DOHH2 (cell line): Measurements from ENCODE around the gene THAP11.

ENCODE experiments used
- EZH2phosphoT487 ChIP-seq: fragments of 200-600 bp; sonication (generic); IDR thresholded peaks from 2 replicates; pipeline ENCODE4 v1.6.1; 2017; ENCODE audit warnings: borderline replicate concordance, mild to moderate bottlenecking, antibody characterized with exemption, low read length, moderate library complexity, mixed read lengths
- TF ChIP-seq, protein P1 (sequence below): fragments of 200-600 bp; sonication (generic); IDR thresholded peaks from one replicate; pipeline ENCODE4 v1.5.1; 2014; ENCODE audit warnings: antibody characterized with exemption, mild to moderate bottlenecking, low read depth, low read length; ENCODE audit not compliant: poor library complexity, severe bottlenecking

DNA sequence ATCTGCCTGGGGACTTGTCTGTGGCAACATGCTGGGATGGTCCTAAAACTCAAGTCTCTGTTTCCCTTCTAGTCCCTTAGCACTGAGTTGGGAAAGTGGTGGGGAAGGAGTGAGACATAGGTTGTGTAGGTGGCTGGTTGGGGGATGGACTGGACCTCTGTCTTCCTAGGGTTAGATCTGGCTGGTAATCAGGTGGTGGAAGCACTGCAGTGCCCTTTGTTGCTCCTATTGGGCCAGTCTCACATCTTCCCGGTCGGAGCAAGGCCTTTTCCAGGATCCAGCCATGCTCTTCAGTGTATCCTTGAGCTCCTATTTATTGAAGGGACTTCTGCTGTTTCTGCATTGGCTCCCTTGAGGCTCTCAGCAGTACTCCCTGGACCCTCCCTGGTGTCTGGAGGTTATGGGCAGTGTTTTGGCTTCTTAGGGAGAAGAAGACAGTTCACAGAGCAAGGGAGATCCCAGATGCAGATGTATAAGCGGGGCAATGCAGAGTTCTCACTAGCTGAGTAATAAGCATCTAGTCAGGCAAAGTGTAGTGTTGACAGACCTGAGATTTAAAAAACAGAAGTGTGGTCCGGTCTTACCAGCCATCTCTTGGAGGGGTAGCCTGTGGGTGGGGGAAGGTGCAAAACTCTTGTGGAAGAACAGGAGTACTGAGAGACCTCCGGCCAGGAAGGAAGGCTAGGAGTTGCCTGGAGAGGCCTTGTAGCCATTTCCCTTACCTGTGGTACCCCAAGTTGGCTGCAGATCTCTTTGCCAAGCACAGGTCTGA is 3.4 kb downstream of the THAP11 start:
- TF ChIP-seq, protein P1, sequence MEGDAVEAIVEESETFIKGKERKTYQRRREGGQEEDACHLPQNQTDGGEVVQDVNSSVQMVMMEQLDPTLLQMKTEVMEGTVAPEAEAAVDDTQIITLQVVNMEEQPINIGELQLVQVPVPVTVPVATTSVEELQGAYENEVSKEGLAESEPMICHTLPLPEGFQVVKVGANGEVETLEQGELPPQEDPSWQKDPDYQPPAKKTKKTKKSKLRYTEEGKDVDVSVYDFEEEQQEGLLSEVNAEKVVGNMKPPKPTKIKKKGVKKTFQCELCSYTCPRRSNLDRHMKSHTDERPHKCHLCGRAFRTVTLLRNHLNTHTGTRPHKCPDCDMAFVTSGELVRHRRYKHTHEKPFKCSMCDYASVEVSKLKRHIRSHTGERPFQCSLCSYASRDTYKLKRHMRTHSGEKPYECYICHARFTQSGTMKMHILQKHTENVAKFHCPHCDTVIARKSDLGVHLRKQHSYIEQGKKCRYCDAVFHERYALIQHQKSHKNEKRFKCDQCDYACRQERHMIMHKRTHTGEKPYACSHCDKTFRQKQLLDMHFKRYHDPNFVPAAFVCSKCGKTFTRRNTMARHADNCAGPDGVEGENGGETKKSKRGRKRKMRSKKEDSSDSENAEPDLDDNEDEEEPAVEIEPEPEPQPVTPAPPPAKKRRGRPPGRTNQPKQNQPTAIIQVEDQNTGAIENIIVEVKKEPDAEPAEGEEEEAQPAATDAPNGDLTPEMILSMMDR = no peak
- no peak for TF ChIP-seq EZH2phosphoT487
